GM10248 (cell line): ENCODE data around the gene DNAH17.

Experiments
- CTCF ChIA-PET: fragments of 300-600 bp; sonication (Branson Sonifier 250); formaldehyde crosslinking; extraction: SDS; loops from one replicate; lab custom pipeline; 2021; ENCODE audit warnings: antibody characterized with exemption; lab: Yijun Ruan, JAX
- POLR2A ChIA-PET: fragments of 350-650 bp; sonication (Branson Sonifier 250); formaldehyde crosslinking; extraction: SDS; loops from one replicate; lab custom pipeline; 2020; ENCODE audit warnings: antibody characterized with exemption; lab: Yijun Ruan, JAX
- DNase-seq: peaks from one replicate; pipeline ENCODE4 v3.0.0; 2012; ENCODE audit errors: extremely low spot score
- CTCF ChIP-seq: IDR thresholded peaks from 2 replicates; pipeline ENCODE4 v1.5.1; 2012; ENCODE audit warnings: mild to moderate bottlenecking, low read depth; ENCODE audit errors: extremely low read depth, missing control alignments, control extremely low read depth

Gene DNAH17

GRCh38 chr17:78475211-78475610, 102.0 kb downstream of the DNAH17 start:
- TF ChIP-seq CTCF, result no peak
- ChIA-PET POLR2A (no interaction called here), CTCF (interaction anchor here (1.1 kb wide), 1 partner anchor 9 kb away, joined by 3 read pairs; no protein-coding TSS in a partner anchor)
- DNase-seq, result no peak

GRCh38 chr17:78474614-78475146, 102.5 kb downstream of the DNAH17 start:
- no peak for TF ChIP-seq CTCF
- peak; percentile 69 for DNase-seq
- POLR2A ChIA-PET, result no interaction called here
- CTCF ChIA-PET, result interaction anchor here (1.1 kb wide), 1 partner anchor 10 kb away, joined by 3 read pairs; no protein-coding TSS in a partner anchor

- CTCF ChIA-PET, result no interaction called here
- no peak for DNase-seq
- POLR2A ChIA-PET, result interaction anchor here (0.6 kb wide), 1 partner anchor 7 kb away, joined by 4 read pairs; no protein-coding TSS in a partner anchor
- no peak for TF ChIP-seq CTCF
These were observed 103.1 kb downstream of the DNAH17 start for GRCh38 chr17:78473951-78474613.

- DNase-seq, result peak; percentile 59
- ChIA-PET CTCF (interaction anchor here (1.0 to 1.5 kb wide), 3 partner anchors 8 to 27 kb away, joined by 3 read pairs; no protein-coding TSS in a partner anchor), POLR2A (interaction anchor here (0.8 kb wide), 1 partner anchor 80 kb away, joined by 3 read pairs; no protein-coding TSS in a partner anchor)
- no peak for TF ChIP-seq CTCF
These were observed 104.9 kb downstream of the DNAH17 start for GRCh38 chr17:78472035-78472905.

GRCh38 chr17:78471635-78472034, 105.6 kb downstream of the DNAH17 start:
- no peak for DNase-seq
- TF ChIP-seq CTCF, result no peak
- CTCF ChIA-PET, result interaction anchor here (1.3 kb wide), 1 partner anchor 14 kb away, joined by 4 read pairs; no protein-coding TSS in a partner anchor
- POLR2A ChIA-PET, result no interaction called here

GRCh38 chr17:78469443-78469842, 107.8 kb downstream of the DNAH17 start:
- TF ChIP-seq CTCF, result no peak
- DNase-seq, result no peak
- ChIA-PET CTCF (no interaction called here), POLR2A (no interaction called here)
